Measurements from ENCODE around the gene ALDH7A1.

ALDH7A1 gene

DNA sequence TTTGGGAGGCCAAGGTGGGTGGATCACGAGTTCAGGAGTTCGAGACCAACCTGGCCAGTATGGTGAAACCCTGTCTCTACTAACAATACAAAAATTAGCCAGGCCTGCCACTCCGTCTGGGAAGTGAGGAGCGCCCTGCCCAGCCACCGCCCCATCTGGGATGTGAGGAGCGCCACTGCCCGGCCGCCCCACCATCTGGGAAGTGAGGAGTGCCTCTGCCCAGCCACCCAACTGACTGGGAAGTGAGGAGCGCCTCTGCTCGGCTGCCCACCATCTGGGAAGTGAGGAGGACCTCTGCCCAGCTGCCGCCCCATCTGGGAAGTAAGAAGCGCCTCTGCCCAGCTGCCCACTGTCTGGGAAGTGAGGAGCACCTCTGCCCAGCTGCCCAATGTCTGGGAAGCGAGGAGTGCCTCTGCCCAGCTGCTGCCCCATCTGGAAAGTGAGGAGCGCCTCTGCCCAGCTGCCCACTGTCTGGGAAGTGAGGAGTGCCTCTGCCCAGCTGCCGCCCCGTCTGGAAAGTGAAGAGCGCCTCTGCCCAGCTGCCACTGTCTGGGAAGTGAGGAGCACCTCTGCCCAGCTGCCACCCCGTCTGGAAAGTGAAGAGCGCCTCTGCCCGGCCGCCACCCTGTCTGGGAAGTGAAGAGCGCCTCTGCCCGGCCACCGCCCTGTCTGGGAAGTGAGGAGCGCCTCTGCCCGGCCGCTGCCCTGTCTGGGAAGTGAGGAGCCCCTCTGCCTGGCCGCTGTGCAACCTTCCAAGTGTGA lies 5.3 kb downstream of the ALDH7A1 start:
- Histone ChIP-seq H3K27me3 (replicated peaks; ENCODE audit: insufficient read depth, low read length) (no peaks in the 10 kb centered on the region), H4K20me1 (ENCODE audit: insufficient read depth, low read length) (no peaks in the 10 kb centered on the region), H3K4me1 (ENCODE audit: low read length) (no peaks in the 10 kb centered on the region), H3K4me3 (ENCODE audit: low read length) (no peak overlapping the region), H3K79me2 (ENCODE audit: low read length) (no peaks in the 10 kb centered on the region), H3K9me3 (replicated peaks; ENCODE audit: insufficient read depth, low read length) (no peaks in the 10 kb centered on the region), H3F3A (ENCODE audit: insufficient read depth, low read length) (no peaks in the 10 kb centered on the region), H3K4me2 (ENCODE audit: low read depth, low read length) (no peak overlapping the region), H3K9ac (ENCODE audit: low read length) (no peak overlapping the region), H2AFZ (ENCODE audit: low read length) (no peak overlapping the region), H3K36me3 (replicated peaks; ENCODE audit: insufficient read depth, low read length) (no peaks in the 10 kb centered on the region), H3K9me2 (replicated peaks; ENCODE audit: insufficient read depth, low read length) (no peaks in the 10 kb centered on the region), H3K27ac (ENCODE audit: low read length) (no peak overlapping the region)
- TF ChIP-seq EZH2 (optimal IDR thresholded peaks at IDR 0.05; ENCODE audit: low read depth, low read length), result no peak
- no peak for TF ChIP-seq EZH2phosphoT487 (IDR thresholded peaks at IDR 0.05; ENCODE audit: low read length)
- TF ChIP-seq, protein P1, sequence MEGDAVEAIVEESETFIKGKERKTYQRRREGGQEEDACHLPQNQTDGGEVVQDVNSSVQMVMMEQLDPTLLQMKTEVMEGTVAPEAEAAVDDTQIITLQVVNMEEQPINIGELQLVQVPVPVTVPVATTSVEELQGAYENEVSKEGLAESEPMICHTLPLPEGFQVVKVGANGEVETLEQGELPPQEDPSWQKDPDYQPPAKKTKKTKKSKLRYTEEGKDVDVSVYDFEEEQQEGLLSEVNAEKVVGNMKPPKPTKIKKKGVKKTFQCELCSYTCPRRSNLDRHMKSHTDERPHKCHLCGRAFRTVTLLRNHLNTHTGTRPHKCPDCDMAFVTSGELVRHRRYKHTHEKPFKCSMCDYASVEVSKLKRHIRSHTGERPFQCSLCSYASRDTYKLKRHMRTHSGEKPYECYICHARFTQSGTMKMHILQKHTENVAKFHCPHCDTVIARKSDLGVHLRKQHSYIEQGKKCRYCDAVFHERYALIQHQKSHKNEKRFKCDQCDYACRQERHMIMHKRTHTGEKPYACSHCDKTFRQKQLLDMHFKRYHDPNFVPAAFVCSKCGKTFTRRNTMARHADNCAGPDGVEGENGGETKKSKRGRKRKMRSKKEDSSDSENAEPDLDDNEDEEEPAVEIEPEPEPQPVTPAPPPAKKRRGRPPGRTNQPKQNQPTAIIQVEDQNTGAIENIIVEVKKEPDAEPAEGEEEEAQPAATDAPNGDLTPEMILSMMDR (IDR thresholded peaks at IDR 0.05; ENCODE audit: low read length), result no peak
- no peak for DNase-seq

DNA sequence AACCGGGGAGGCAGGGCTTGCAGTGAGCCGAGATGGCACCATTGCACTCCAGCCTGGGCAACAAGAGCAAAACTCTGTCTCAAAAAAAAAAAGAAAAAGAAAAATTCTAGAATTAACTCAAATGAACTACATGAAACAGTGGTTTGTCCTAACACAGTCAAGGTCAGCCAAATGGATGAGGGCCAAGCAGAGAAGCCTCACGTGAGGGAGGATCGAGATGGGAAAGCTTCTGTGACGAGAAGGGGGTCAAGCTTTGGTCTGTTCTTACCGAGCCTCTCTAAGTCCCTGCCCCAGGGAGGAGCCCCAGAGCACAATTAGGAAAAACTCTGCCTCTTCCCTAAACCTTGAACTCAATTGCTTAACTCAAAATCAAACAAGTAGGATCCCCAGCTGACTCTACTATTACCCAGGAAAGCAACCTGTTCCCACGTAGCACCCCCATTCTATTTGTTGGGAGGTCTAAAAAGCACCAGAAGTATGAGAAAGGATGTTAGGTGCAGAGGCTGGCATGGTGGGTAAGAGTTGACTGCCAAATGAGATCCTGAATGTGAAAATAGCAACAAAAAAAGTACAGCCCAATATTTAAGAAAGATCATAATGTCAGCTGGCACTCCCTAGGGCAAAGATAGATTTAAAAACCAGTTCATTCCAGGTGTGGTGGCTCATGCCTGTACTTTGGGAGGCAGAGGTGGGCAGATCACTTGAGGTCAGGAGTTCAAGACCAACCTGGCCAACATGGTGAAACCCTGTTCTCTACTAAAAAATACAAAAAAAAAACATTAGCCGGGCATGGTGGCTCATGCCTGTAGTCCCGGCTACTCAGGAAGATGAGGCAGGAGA lies 7.2 kb downstream of the ALDH7A1 start:
- no peak for DNase-seq
- no peaks in the 10 kb centered on the region for H3K4me1 ChIP-seq (ENCODE audit: low read length)
- H3K27ac ChIP-seq (ENCODE audit: low read length), result no peak overlapping the region
- H4K20me1 ChIP-seq (ENCODE audit: insufficient read depth, low read length), result no peaks in the 10 kb centered on the region
- H3K36me3 ChIP-seq (replicated peaks; ENCODE audit: insufficient read depth, low read length), result no peaks in the 10 kb centered on the region
- no peaks in the 10 kb centered on the region for H3K9me2 ChIP-seq (replicated peaks; ENCODE audit: insufficient read depth, low read length)
- no peaks in the 10 kb centered on the region for H3F3A ChIP-seq (ENCODE audit: insufficient read depth, low read length)
- no peaks in the 10 kb centered on the region for H3K9me3 ChIP-seq (replicated peaks; ENCODE audit: insufficient read depth, low read length)
- H3K79me2 ChIP-seq (ENCODE audit: low read length), result no peaks in the 10 kb centered on the region
- H3K9ac ChIP-seq (ENCODE audit: low read length), result no peak overlapping the region
- H3K4me3 ChIP-seq (ENCODE audit: low read length), result no peak overlapping the region
- no peak overlapping the region for H2AFZ ChIP-seq (ENCODE audit: low read length)
- H3K27me3 ChIP-seq (replicated peaks; ENCODE audit: insufficient read depth, low read length), result no peaks in the 10 kb centered on the region
- TF ChIP-seq, protein P1 (IDR thresholded peaks at IDR 0.05; ENCODE audit: low read length), result no peak
- TF ChIP-seq EZH2phosphoT487 (IDR thresholded peaks at IDR 0.05; ENCODE audit: low read length), result no peak
- TF ChIP-seq EZH2 (optimal IDR thresholded peaks at IDR 0.05; ENCODE audit: low read depth, low read length), result no peak
- no peak overlapping the region for H3K4me2 ChIP-seq (ENCODE audit: low read depth, low read length)

DNA sequence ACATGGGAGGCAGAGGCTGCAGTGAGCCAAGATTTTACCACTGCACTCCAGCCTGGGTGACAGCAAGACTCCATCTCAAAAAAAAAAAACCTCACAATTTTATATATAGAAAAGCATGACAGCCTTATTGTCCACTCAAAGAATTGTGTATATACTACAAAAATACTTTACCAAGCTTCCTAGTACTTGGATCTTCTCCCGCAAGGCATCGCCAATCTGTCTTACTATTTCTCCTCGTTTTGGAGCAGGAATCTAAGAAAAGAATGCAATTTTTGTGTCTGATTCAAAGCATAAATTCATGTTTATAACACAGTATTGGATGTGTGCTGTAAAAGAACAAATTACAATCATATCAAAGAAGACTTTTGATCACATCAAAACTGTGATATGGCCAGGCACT lies 11.3 kb downstream of the ALDH7A1 start:
- Histone ChIP-seq H3K9ac (ENCODE audit: low read length) (no peak overlapping the region), H4K20me1 (ENCODE audit: insufficient read depth, low read length) (no peaks in the 10 kb centered on the region), H3K9me2 (replicated peaks; ENCODE audit: insufficient read depth, low read length) (no peaks in the 10 kb centered on the region), H3K27ac (ENCODE audit: low read length) (no peak overlapping the region), H3K4me1 (ENCODE audit: low read length) (no peaks in the 10 kb centered on the region), H3K9me3 (replicated peaks; ENCODE audit: insufficient read depth, low read length) (no peaks in the 10 kb centered on the region), H3K27me3 (replicated peaks; ENCODE audit: insufficient read depth, low read length) (no peaks in the 10 kb centered on the region), H3F3A (ENCODE audit: insufficient read depth, low read length) (no peaks in the 10 kb centered on the region), H3K4me3 (ENCODE audit: low read length) (no peak overlapping the region), H3K36me3 (replicated peaks; ENCODE audit: insufficient read depth, low read length) (no peaks in the 10 kb centered on the region), H3K4me2 (ENCODE audit: low read depth, low read length) (no peak overlapping the region), H2AFZ (ENCODE audit: low read length) (no peak overlapping the region), H3K79me2 (ENCODE audit: low read length) (no peaks in the 10 kb centered on the region)
- no peak for DNase-seq
- TF ChIP-seq, protein P1 (IDR thresholded peaks at IDR 0.05; ENCODE audit: low read length), result no peak
- TF ChIP-seq EZH2 (optimal IDR thresholded peaks at IDR 0.05; ENCODE audit: low read depth, low read length) (no peak), EZH2phosphoT487 (IDR thresholded peaks at IDR 0.05; ENCODE audit: low read length) (no peak)
